Breast epithelium (tissue), 4 donors: ENCODE measurements around the gene CXCR6. TPM values are rescaled to one million over a fixed set of nuclear protein-coding genes. Genes with fewer than 3 reads are reported as not detected.

ENCODE experiments used
- DNase-seq, 2 donors: peaks; one replicate each; pipeline ENCODE4 v3.0.0-alpha.2; 2019; ENCODE audit warnings: low spot score in 2 of 2
- H3K27ac ChIP-seq, 2 donors: fragments of 200-600 bp; sonication (generic) in 1 of 2; one replicate each; pipeline ENCODE4 v1.5.1; 2016 to 2019; ENCODE audit warnings: mild to moderate bottlenecking in 1 of 2
- H3K27me3 ChIP-seq, 2 donors: fragments of 200-600 bp; sonication (generic) in 1 of 2; one replicate each; pipeline versions ENCODE4 v1.5.1 to v1.6.0; 2017 to 2019; ENCODE audit warnings: control low read depth in 1 of 2, mild to moderate bottlenecking in 1 of 2
- H3K36me3 ChIP-seq: fragments of 200-600 bp; one replicate; pipeline ENCODE4 v1.5.1; 2019
- H3K4me1 ChIP-seq, 2 donors: fragments of 200-600 bp; sonication (generic); one replicate each; pipeline ENCODE4 v1.5.1; 2016 to 2019; ENCODE audit warnings: control low read depth in 1 of 2
- H3K4me3 ChIP-seq, 3 donors: fragments of 200-600 bp; sonication (generic); 1 replicate in 2 of 3; 2 replicates in 1 of 3; pipeline ENCODE4 v1.5.1; 2016 to 2019; ENCODE audit warnings: mild to moderate bottlenecking in 3 of 3, moderate library complexity in 2 of 3
- H3K9me3 ChIP-seq, 2 donors: fragments of 200-600 bp; sonication (generic) in 1 of 2; one replicate each; pipeline ENCODE4 v1.5.1; 2016 to 2019; ENCODE audit warnings: control low read depth in 1 of 2
- CTCF ChIP-seq, 3 donors: fragments of 450-650 bp; IDR thresholded peaks; one replicate each; pipeline ENCODE4 v1.5.1; 2016 to 2017; ENCODE audit warnings: antibody characterized with exemption in 3 of 3, mild to moderate bottlenecking in 3 of 3, moderate library complexity in 3 of 3
- POLR2A ChIP-seq: fragments of 450-650 bp; IDR thresholded peaks from one replicate; pipeline ENCODE4 v1.6.1; 2016; ENCODE audit warnings: antibody characterized with exemption, mild to moderate bottlenecking, moderate library complexity
- POLR2AphosphoS5 ChIP-seq, 3 donors: sonication (generic); formaldehyde crosslinking; IDR thresholded peaks; one replicate each; pipeline ENCODE4 v1.6.1; 2017; ENCODE audit warnings: antibody characterized with exemption in 3 of 3
- intact Hi-C: fragments of 100-400 bp; cut with DNase I; formaldehyde crosslinking; loops from one replicate; pipeline ENCODE4 v1.15.1; 2023; ENCODE audit warnings: low total_unique reads
- total RNA-seq, 3 donors: library from RNA; depleted of rRNA; stranded (reverse); fragments of >200 nt; gene quantifications; one replicate each; pipeline ENCODE4 v1.1.0, GENCODE V29; 2016

Gene CXCR6
- 1 to 10 TPM in 2 of 3 donors, under 1 TPM in 1; 0.64 to 4.5 (median 4.3) TPM for total RNA-seq

- Histone ChIP-seq H3K36me3 (peaks cover 4% of the 10 kb centered on the region), H3K4me3 (no peak within 1 kb of the TSS), H3K4me1 (no peaks in the 10 kb centered on the region), H3K9me3 (peaks cover 0 to 7% of the 10 kb centered on the region in 2 donors), H3K27me3 (no peaks in the 10 kb centered on the region), H3K27ac (no peak within 1 kb of the TSS)
- no peak for TF ChIP-seq POLR2AphosphoS5 (IDR thresholded peaks at IDR 0.05)
- TF ChIP-seq CTCF (IDR thresholded peaks at IDR 0.05) = no peak
- TF ChIP-seq POLR2A = no peak
- DNase-seq = no peak
- intact Hi-C loops = no loop called here
Measured at GRCh38 chr3:45943207-45943846, at the start of gene CXCR6. TSS of gene CXCR6 (plus strand) at chr3:45943464. CDS start at chr3:45946482, 3,018 bp downstream.

GRCh38 chr3:45894015-45894414 is 49.2 kb upstream of the CXCR6 start:
- intact Hi-C loops = no loop called here
- H3K9me3 ChIP-seq = no peaks in the 10 kb centered on the region
- TF ChIP-seq POLR2AphosphoS5 (IDR thresholded peaks at IDR 0.05) (no peak), POLR2A (no peak), CTCF (IDR thresholded peaks at IDR 0.05) (no peak)
- H3K4me3 ChIP-seq = no peak overlapping the region
- no peak for DNase-seq
- H3K4me1 ChIP-seq = no peaks in the 10 kb centered on the region
- no peaks in the 10 kb centered on the region for H3K36me3 ChIP-seq
- no peaks in the 10 kb centered on the region for H3K27me3 ChIP-seq
- no peak overlapping the region for H3K27ac ChIP-seq

GRCh38 chr3:45895686-45896468 is 47.4 kb upstream of the CXCR6 start:
- Histone ChIP-seq H3K4me1 (no peaks in the 10 kb centered on the region), H3K36me3 (no peaks in the 10 kb centered on the region), H3K4me3 (no peak overlapping the region), H3K9me3 (no peaks in the 10 kb centered on the region), H3K27me3 (no peaks in the 10 kb centered on the region), H3K27ac (no peak overlapping the region)
- intact Hi-C loops = no loop called here
- DNase-seq = no peak
- no peak for TF ChIP-seq POLR2A
- TF ChIP-seq CTCF (IDR thresholded peaks at IDR 0.05) = no peak

GRCh38 chr3:45896956-45897355 is 46.3 kb upstream of the CXCR6 start:
- Histone ChIP-seq H3K36me3 (no peaks in the 10 kb centered on the region), H3K4me3 (no peak overlapping the region), H3K9me3 (no peaks in the 10 kb centered on the region), H3K4me1 (no peaks in the 10 kb centered on the region), H3K27ac (no peak overlapping the region), H3K27me3 (no peaks in the 10 kb centered on the region)
- intact Hi-C loops = no loop called here
- no peak for TF ChIP-seq CTCF (IDR thresholded peaks at IDR 0.05)
- TF ChIP-seq POLR2AphosphoS5 (IDR thresholded peaks at IDR 0.05) = no peak
- TF ChIP-seq POLR2A = no peak
- no peak for DNase-seq

GRCh38 chr3:45904931-45905330 is 38.3 kb upstream of the CXCR6 start:
- no peak for DNase-seq
- no peak for TF ChIP-seq CTCF (IDR thresholded peaks at IDR 0.05)
- no peak for TF ChIP-seq POLR2A
- no peak for TF ChIP-seq POLR2AphosphoS5 (IDR thresholded peaks at IDR 0.05)
- Histone ChIP-seq H3K27ac (no peak overlapping the region), H3K4me3 (no peak overlapping the region), H3K27me3 (no peaks in the 10 kb centered on the region), H3K36me3 (no peaks in the 10 kb centered on the region), H3K4me1 (no peaks in the 10 kb centered on the region), H3K9me3 (no peaks in the 10 kb centered on the region)
- intact Hi-C loops = loop anchor here (5.0 kb wide), 1 partner anchor 1333 kb away; no protein-coding TSS in a partner anchor
